H1 (cell line): ENCODE results near the gene ATM. TPM values are rescaled to one million over a fixed set of nuclear protein-coding genes. Genes with fewer than 3 reads are reported as not detected.

Experiments used
- KDM5A ChIP-seq: fragments of 200-600 bp; IDR thresholded peaks from 2 replicates; pipeline ENCODE4 v1.7.1; 2012; ENCODE audit warnings: mild to moderate bottlenecking, low read length, inconsistent platforms, mixed read lengths
- NANOG ChIP-seq: IDR thresholded peaks from 2 replicates; pipeline ENCODE4 v1.6.1; 2011; ENCODE audit warnings: low read length, low read depth, mild to moderate bottlenecking, inconsistent platforms; ENCODE audit not compliant: insufficient read depth, poor library complexity, severe bottlenecking
- POU5F1 ChIP-seq: IDR thresholded peaks from 2 replicates; pipeline ENCODE4 v1.6.1; 2011; ENCODE audit warnings: low read depth, mild to moderate bottlenecking, low read length, moderate library complexity
- SAP30 ChIP-seq: fragments of 300-600 bp; sonication (generic); IDR thresholded peaks from 2 replicates; pipeline ENCODE4 v1.7.1; 2012; ENCODE audit warnings: low read length, moderate library complexity, mild to moderate bottlenecking, inconsistent platforms; ENCODE audit not compliant: insufficient read depth, insufficient replicate concordance
- polyA plus RNA-seq, 7 experiments: library from polyadenylated mRNA; depleted of rRNA in 3 of 7; stranded (reverse) in 5 of 7; unstranded in 2 of 7; fragments of >200 nt in 5 of 7; fragments of 200-250 nt in 2 of 7; gene quantifications; 1 replicate in 5 of 7; 2 replicates in 1 of 7; 4 replicates in 1 of 7; pipeline versions ENCODE4 v1.2.1 to v1.2.3, GENCODE V29; 2011 to 2013; ENCODE audit warnings: missing spikeins in 2 of 7, mixed read lengths in 2 of 7
- total RNA-seq: library from RNA; stranded (reverse); fragmentation: NEBNext Ultra II Directional; extraction: Animal tissue kit (Norgen Biotek cat#: 25700); gene quantifications from 2 replicates; pipeline ENCODE4 v1.2.1, GENCODE V29; 2021

Gene ATM
- total and polyA plus RNA-seq, 2 of the 8 experiments (the other 6 are each of a cell fraction or from before 2014, with no cell fraction given), result 14.9 to 55.4 TPM

DNA sequence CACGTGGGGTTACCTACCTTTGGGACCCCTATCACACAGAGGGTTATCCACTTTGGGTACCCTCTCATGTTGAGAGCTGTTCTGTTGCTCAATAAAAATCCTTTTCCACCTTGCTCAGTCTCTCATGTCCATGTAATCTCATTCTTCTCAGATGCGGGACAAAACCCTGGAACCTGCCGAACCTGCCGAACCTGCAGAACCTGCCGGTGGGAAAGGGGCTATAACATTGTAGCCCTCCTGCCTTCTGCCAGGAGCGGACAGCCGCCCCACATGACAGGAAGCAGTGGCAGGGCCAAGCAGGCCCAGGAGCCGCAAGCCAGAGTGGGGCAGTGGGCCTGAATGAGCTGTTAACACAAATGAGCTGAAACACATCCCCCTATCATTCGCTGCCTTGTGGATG is 18.5 kb upstream of the ATM start (continued):
- TF ChIP-seq SAP30 (no peak), POU5F1 (no peak), KDM5A (no peak), NANOG (no peak)
